IPS-20b (cell line): Measurements from ENCODE around the gene TMEM255A.

Source experiments
- H3K27ac ChIP-seq: one replicate; pipeline ENCODE4 v1.5.1; 2013; ENCODE audit warnings: low read length
- H3K27me3 ChIP-seq: 2 replicates; pipeline ENCODE4 v1.6.1; 2013; ENCODE audit warnings: mild to moderate bottlenecking, low read length, inconsistent platforms; ENCODE audit not compliant: insufficient read depth
- H3K36me3 ChIP-seq: 2 replicates; pipeline ENCODE4 v1.6.1; 2013; ENCODE audit warnings: low read depth, mild to moderate bottlenecking, inconsistent platforms, low read length, moderate library complexity; ENCODE audit not compliant: insufficient read depth
- H3K4me1 ChIP-seq: 2 replicates; pipeline ENCODE4 v1.6.1; 2013; ENCODE audit warnings: mild to moderate bottlenecking, control low read depth, inconsistent platforms, low read length, moderate library complexity; ENCODE audit not compliant: insufficient read depth
- H3K4me3 ChIP-seq: 2 replicates; pipeline ENCODE4 v1.5.1; 2013; ENCODE audit warnings: mild to moderate bottlenecking, low read length, inconsistent platforms
- H3K9ac ChIP-seq: 2 replicates; pipeline ENCODE4 v1.6.1; 2013; ENCODE audit warnings: low read depth, mild to moderate bottlenecking, inconsistent platforms, low read length, moderate library complexity
- H3K9me3 ChIP-seq: 2 replicates; pipeline ENCODE4 v1.6.1; 2013; ENCODE audit warnings: mild to moderate bottlenecking, low read depth, low read length, inconsistent platforms; ENCODE audit not compliant: insufficient read depth

Gene TMEM255A

GRCh38 chrX:120228187-120228908, 82.9 kb downstream of the TMEM255A start:
- Histone ChIP-seq H3K4me1 (no peaks in the 10 kb centered on the region), H3K4me3 (no peak overlapping the region), H3K9me3 (peaks cover 9% of the 10 kb centered on the region; the same call in 1 of the 2 replicates)

GRCh38 chrX:120224388-120224787, 86.9 kb downstream of the TMEM255A start:
- Histone ChIP-seq H3K4me1 (no peaks in the 10 kb centered on the region), H3K27me3 (no peaks in the 10 kb centered on the region), H3K9ac (no peak overlapping the region), H3K27ac (no peak overlapping the region), H3K4me3 (no peak overlapping the region), H3K36me3 (no peaks in the 10 kb centered on the region), H3K9me3 (no peaks in the 10 kb centered on the region)

More at GRCh38 chrX:120228187-120228908, 82.9 kb downstream of the TMEM255A start:
- Histone ChIP-seq H3K9ac (no peak overlapping the region), H3K27me3 (no peaks in the 10 kb centered on the region), H3K27ac (no peak overlapping the region), H3K36me3 (no peaks in the 10 kb centered on the region)

- H3K27ac ChIP-seq, result no peak overlapping the region
- H3K9ac ChIP-seq, result no peak overlapping the region
- H3K4me3 ChIP-seq, result no peak overlapping the region
- H3K9me3 ChIP-seq, result no peaks in the 10 kb centered on the region
- H3K4me1 ChIP-seq, result no peaks in the 10 kb centered on the region
- H3K36me3 ChIP-seq, result no peaks in the 10 kb centered on the region
- no peaks in the 10 kb centered on the region for H3K27me3 ChIP-seq
Observed at GRCh38 chrX:120223374-120223773, 87.9 kb downstream of the TMEM255A start.

- Histone ChIP-seq H3K36me3 (no peaks in the 10 kb centered on the region), H3K9ac (no peak overlapping the region), H3K4me3 (no peak overlapping the region), H3K27me3 (no peaks in the 10 kb centered on the region), H3K4me1 (no peaks in the 10 kb centered on the region), H3K9me3 (no peaks in the 10 kb centered on the region), H3K27ac (no peak overlapping the region)
Observed at GRCh38 chrX:120213438-120214265, 97.6 kb downstream of the TMEM255A start.
